NCI-H748 treated with DMSO at 0.1 percent for 48 hours (cell line): ENCODE measurements around the gene PIK3AP1.
"Not testable (repeated sequence)": the region's sequence is repeated elsewhere in the genome, so short reads cannot be mapped to it uniquely, and the experiment has no call there.

Source experiments
- DNase-seq: peaks from one replicate; lab custom pipeline; 2025; lab: John Stamatoyannopoulos, UW

The PIK3AP1 gene

GRCh38 chr10:96720422-96721206, at the start of gene PIK3AP1:
PIK3AP1 (minus strand) TSS chr10:96720514; CDS start chr10:96720394, 120 bp downstream.
- peak; percentile 51 for DNase-seq

- no peak for DNase-seq
These were observed 47.8 kb upstream of the PIK3AP1 start for GRCh38 chr10:96768136-96768535.

- DNase-seq, result no peak
These were observed 47.3 kb upstream of the PIK3AP1 start for GRCh38 chr10:96767611-96768010.

GRCh38 chr10:96765406-96766240, 45.3 kb upstream of the PIK3AP1 start:
- DNase-seq, result no peak

- no peak for DNase-seq
These were observed 44.2 kb upstream of the PIK3AP1 start for GRCh38 chr10:96764425-96765060.

GRCh38 chr10:96758423-96758822, 38.1 kb upstream of the PIK3AP1 start:
- no peak for DNase-seq

- DNase-seq, result no peak
These were observed 36.0 kb upstream of the PIK3AP1 start for GRCh38 chr10:96756111-96756903.

- no peak for DNase-seq
These were observed 33.6 kb upstream of the PIK3AP1 start for GRCh38 chr10:96753956-96754355.

- DNase-seq, result no peak
These were observed 32.1 kb upstream of the PIK3AP1 start for GRCh38 chr10:96752375-96752774.

- not testable (repeated sequence) for DNase-seq
These were observed 30.0 kb upstream of the PIK3AP1 start for GRCh38 chr10:96750316-96750715.

- DNase-seq, result no peak
These were observed 27.6 kb upstream of the PIK3AP1 start for GRCh38 chr10:96747734-96748550.

- no peak for DNase-seq
These were observed 26.2 kb upstream of the PIK3AP1 start for GRCh38 chr10:96746503-96746902.

GRCh38 chr10:96745950-96746349, 25.6 kb upstream of the PIK3AP1 start:
- no peak for DNase-seq

- no peak for DNase-seq
These were observed 23.8 kb upstream of the PIK3AP1 start for GRCh38 chr10:96743988-96744585.

GRCh38 chr10:96741557-96741956, 21.2 kb upstream of the PIK3AP1 start:
- DNase-seq, result not testable (repeated sequence)

GRCh38 chr10:96740579-96741281, 20.4 kb upstream of the PIK3AP1 start:
- DNase-seq, result no peak

- no peak for DNase-seq
These were observed 19.8 kb upstream of the PIK3AP1 start for GRCh38 chr10:96740141-96740540.

- DNase-seq, result not testable (repeated sequence)
These were observed 17.1 kb upstream of the PIK3AP1 start for GRCh38 chr10:96737307-96737902.

- DNase-seq, result no peak
These were observed 4.3 kb upstream of the PIK3AP1 start for GRCh38 chr10:96724621-96725020.
